Measurements from ENCODE around the gene MEI1. TPM values are rescaled to one million over a fixed set of nuclear protein-coding genes. Genes with fewer than 3 reads are reported as not detected.

Gene MEI1
- total and polyA plus RNA-seq, 2 of the 4 experiments (the other 2 are of a cell fraction): 0.90 to 2.6 TPM

GRCh38 chr22:41805639-41806038, 106.3 kb downstream of the MEI1 start:
- H4K20me1 ChIP-seq (ENCODE audit: insufficient read depth, low read length): no peaks in the 10 kb centered on the region
- dilution Hi-C loops (cut with HindIII; ENCODE audit: low sequenced_read_pairs, unreplicated experiment) (no loop called here), intact Hi-C loops (cut with micrococcal nuclease) (no loop called here), in situ Hi-C loops (cut with MboI; ENCODE audit: low sequenced_read_pairs) (no loop called here)
- no peak overlapping the region for H3K27ac ChIP-seq (ENCODE audit: insufficient read depth, low read length)
- no peak overlapping the region for H3K4ac ChIP-seq (ENCODE audit: low read depth, low read length)
- no peak overlapping the region for H2BK5ac ChIP-seq (ENCODE audit: low read depth, low read length, poor library complexity, severe bottlenecking)
- H2AK5ac ChIP-seq (ENCODE audit: low read depth, low read length): no peak overlapping the region
- no peak overlapping the region for H3K4me3 ChIP-seq (ENCODE audit: insufficient read depth, low read depth, low read length)
- POLR2A ChIA-PET (ENCODE audit: unreplicated experiment): no interaction called here
- no peak overlapping the region for H2BK120ac ChIP-seq (ENCODE audit: low read depth, low read length)
- no peak for ATAC-seq (ENCODE audit: low read depth)
- H3K9me1 ChIP-seq (ENCODE audit: insufficient read depth, low read length): peaks cover 3% of the 10 kb centered on the region; the same call in 1 of the 2 replicates
- no peak overlapping the region for H3K9ac ChIP-seq (ENCODE audit: low read depth, low read length)
- no peak overlapping the region for H3K56ac ChIP-seq (ENCODE audit: extremely low read depth, insufficient read depth, low read length)
- no peak overlapping the region for H3K18ac ChIP-seq (ENCODE audit: low read depth, low read length)
- no peak overlapping the region for H3K4me2 ChIP-seq (ENCODE audit: low read depth, low read length)
- no peak overlapping the region for H4K8ac ChIP-seq (ENCODE audit: low read depth in 2 of 2, low read length in 2 of 2)
- no peak overlapping the region for H2AK9ac ChIP-seq (replicated peaks; ENCODE audit: low read depth, low read length, poor library complexity)
- TF ChIP-seq ELK1 (IDR thresholded peaks at IDR 0.05; ENCODE audit: borderline replicate concordance, low read depth, low read length) (no peak), MAZ (IDR thresholded peaks at IDR 0.05; ENCODE audit: borderline replicate concordance, low read depth, low read length) (no peak), CHD1 (IDR thresholded peaks at IDR 0.05; ENCODE audit: low read depth, low read length) (no peak), MXI1 (IDR thresholded peaks at IDR 0.05; ENCODE audit: borderline replicate concordance, low read depth, low read length) (no peak), POLR2A (IDR thresholded peaks at IDR 0.05; ENCODE audit: low read depth, low read length) (no peak), CTCF (conservative IDR thresholded peaks at IDR 0.05; ENCODE audit: low read depth, low read length) (no peak), RCOR1 (IDR thresholded peaks at IDR 0.05; ENCODE audit: insufficient replicate concordance, low read length) (no peak), BHLHE40 (IDR thresholded peaks at IDR 0.05; ENCODE audit: low read depth, low read length) (no peak), RFX5 (IDR thresholded peaks at IDR 0.05; ENCODE audit: low read depth, low read length) (no peak), SMC3 (IDR thresholded peaks at IDR 0.05; ENCODE audit: low read depth, low read length) (no peak), RAD21 (IDR thresholded peaks at IDR 0.05; ENCODE audit: low read length) (no peak), FOS (IDR thresholded peaks at IDR 0.05; ENCODE audit: low read depth, low read length) (no peak), MAFK (IDR thresholded peaks at IDR 0.05; ENCODE audit: low read depth, low read length) (no peak), NFE2L2 (IDR thresholded peaks at IDR 0.05; ENCODE audit: low read depth, low read length) (no peak), CEBPB (IDR thresholded peaks at IDR 0.05; ENCODE audit: low read depth, low read length) (no peak)
- TF ChIP-seq, protein P1, sequence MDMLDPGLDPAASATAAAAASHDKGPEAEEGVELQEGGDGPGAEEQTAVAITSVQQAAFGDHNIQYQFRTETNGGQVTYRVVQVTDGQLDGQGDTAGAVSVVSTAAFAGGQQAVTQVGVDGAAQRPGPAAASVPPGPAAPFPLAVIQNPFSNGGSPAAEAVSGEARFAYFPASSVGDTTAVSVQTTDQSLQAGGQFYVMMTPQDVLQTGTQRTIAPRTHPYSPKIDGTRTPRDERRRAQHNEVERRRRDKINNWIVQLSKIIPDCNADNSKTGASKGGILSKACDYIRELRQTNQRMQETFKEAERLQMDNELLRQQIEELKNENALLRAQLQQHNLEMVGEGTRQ (IDR thresholded peaks at IDR 0.05; ENCODE audit: low read depth, low read length): no peak
- no peak overlapping the region for H4K91ac ChIP-seq (ENCODE audit: insufficient read depth, low read depth, low read length)
- no peak overlapping the region for H4K5ac ChIP-seq (ENCODE audit: low read depth, low read length)
- no peak overlapping the region for H2BK20ac ChIP-seq (ENCODE audit: low read depth, low read length)
- H3K27me3 ChIP-seq (ENCODE audit: control insufficient read depth, insufficient read depth, low read length): no peaks in the 10 kb centered on the region
- BruUV-seq (replicated peaks): no TSS peak
- H3K9me3 ChIP-seq (ENCODE audit: control insufficient read depth, insufficient read depth, low read length): no peaks in the 10 kb centered on the region
- CTCF ChIA-PET: no interaction called here
- no peak overlapping the region for H3K23ac ChIP-seq (ENCODE audit: low read depth, low read length)
- peaks cover 15 to 33% of the 10 kb centered on the region in 2 experiments; a peak in 3 of 4 replicates for H3K79me1 ChIP-seq (ENCODE audit: low read depth in 1 of 2, low read length in 2 of 2)
- no peak for DNase-seq
- peaks cover 4% of the 10 kb centered on the region for H3K4me1 ChIP-seq (ENCODE audit: control insufficient read depth, insufficient read depth, low read length)
- H3K36me3 ChIP-seq (ENCODE audit: control insufficient read depth, insufficient read depth, low read length): peaks cover 2% of the 10 kb centered on the region; the same call in 1 of the 2 replicates
- H2BK15ac ChIP-seq (ENCODE audit: low read depth, low read length): no peak overlapping the region
- no peak overlapping the region for H2AFZ ChIP-seq (replicated peaks; ENCODE audit: low read length, poor library complexity)
- no peak overlapping the region for H3K14ac ChIP-seq (replicated peaks; ENCODE audit: low read depth, low read length)
